ENCODE data around the gene HOOK2.

HOOK2 gene

DNA sequence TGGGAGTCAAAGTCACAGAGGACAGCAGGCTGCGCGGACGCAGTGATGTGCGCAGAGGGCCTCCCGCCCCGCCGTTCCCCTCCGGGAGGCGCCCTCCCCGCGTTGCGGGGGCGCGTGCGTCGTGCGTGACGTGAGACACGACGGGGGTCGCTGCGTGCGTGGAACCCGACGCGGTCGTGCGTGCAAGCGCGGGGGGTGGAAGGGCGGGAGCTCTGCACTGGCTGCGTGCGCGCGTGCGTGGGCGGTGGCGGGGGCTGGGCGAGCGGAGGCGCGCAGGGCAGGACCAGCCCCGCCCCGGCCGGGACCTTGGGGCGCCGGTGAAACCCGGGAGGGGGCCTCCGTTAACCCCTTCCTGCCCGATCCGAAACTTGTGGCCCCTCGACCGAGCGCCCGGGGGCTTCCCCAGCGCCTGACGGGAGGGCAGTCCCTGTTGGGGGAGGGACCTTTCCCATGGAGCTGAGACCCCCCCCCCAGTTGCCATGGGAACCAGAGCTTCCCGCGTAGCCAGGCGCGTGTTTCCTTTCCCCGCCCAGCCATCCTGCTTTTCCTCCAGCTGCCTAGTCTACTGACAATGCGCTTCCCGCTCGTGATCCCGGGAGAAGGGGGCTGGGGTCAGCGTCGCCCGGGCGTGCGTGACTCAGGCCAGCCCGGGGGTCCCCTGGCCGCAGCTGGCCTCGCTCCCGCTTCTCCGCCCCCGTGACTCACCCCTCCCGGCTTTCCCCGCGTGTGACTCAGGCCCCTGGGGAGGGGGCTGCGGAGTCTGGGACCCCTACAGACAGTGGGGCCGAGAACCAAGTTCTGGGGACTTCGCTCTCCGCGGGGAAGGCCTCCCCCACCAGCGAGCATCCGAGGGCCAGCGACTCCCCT is 7.3 kb upstream of the HOOK2 start:
- DNase-seq = no peak

DNA sequence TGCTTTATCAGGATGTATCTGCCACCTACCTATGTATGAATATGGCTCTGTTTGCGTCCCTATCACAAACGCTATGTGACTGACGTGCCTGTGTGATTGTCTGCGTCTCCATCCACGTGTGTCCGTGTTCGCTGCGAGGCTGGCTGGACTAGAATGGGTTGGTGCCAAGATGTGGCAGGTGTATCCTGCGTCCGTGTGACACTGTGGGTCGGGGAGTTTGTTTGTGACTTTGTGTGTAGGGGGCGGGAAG is 6.7 kb upstream of the HOOK2 start:
- no peak for DNase-seq

DNA sequence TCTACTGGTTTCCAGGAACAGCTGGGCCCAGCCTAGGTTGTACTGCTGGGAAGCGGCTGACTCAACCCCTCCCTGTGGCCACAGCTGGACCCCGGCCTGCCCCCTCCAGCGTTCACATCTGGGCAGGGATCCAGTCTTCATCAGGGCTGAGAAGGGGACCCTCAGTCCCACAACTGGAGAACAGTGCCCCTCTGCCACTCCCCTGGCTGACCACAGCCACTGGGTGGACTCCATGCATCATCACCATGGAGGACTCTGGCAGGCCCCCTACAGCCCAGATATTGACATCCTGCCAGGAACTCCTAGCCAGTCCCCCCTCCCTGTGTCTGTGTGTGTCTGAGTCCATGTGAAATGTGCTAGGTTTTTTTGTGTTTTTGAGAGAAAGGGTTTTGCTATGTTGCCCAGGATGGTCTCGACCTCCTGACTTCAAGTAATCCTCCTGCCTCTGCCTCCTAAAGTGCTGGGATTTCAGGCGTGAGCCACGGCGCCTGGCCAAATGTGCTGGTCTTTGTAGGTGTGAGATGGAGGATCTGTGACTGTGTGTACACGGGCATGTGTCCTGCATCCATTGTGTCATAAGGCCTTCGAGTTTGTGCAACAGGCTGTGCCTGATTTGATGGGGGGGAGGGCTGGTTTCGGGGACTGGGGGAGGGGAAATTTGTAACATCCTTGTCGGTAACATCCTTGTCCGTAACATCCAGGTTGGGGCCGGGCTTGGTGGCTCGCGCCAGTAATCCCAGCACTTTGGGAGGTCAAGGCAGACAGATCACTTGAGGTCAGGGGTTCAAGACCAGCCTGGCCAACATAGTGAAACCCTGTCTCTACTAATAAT is 4.0 kb upstream of the HOOK2 start:
- no peak for DNase-seq

DNA sequence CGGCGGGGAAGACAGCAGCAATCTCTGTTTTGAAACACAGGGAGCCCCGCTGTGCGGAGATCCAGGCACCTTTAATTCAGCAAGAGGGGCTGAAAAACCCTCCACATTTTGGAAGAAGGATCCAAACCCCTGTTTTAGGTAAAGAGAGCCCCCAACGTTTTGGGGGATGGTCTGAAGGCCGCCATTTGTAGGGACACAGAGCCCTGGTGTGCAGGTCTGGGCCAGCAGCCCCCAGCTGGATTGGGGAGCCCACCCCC is 3.5 kb upstream of the HOOK2 start:
- DNase-seq = no peak

DNA sequence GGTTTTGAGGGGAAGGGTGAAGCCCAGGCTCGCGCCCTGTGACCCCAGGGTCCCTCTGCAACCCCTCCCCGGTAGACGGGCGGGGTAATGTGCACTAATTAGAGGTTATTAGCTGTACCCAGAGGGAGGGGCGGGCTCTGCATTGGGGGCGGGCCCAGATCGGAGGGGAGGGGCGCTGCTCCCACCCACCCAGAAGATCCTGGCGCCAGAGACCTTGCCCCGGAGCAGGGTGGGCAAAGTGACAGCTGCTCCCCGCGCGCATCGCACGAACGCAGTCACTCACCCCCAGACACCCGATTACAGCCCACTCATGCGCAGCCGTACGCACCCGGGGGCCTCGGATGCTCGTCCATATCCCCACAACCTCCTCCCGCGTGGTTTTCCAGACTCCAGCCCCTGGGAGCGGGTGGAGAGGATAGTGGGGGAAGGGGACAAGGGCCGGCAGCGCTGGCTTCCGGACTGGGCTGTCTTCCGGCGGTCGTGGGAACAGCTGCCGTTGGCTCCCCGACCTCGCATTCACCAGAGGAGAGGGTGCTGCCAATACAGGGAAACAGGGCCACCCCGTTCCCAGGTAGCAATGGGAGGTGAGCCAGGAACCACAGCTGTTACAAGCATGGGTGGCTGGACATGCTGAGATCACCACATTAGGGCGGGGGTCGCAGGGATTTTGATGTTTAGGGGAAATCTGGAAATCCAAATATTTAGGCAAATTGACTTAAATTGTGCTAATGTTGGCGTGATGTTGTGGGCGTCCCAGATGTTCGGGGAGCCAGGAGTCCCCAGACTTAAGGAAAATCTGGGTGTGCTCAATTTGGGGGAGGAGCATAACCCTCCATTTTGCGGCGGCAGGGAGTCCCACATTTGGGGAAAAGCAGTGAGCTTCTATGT is 2.9 kb upstream of the HOOK2 start:
- no peak for DNase-seq

DNA sequence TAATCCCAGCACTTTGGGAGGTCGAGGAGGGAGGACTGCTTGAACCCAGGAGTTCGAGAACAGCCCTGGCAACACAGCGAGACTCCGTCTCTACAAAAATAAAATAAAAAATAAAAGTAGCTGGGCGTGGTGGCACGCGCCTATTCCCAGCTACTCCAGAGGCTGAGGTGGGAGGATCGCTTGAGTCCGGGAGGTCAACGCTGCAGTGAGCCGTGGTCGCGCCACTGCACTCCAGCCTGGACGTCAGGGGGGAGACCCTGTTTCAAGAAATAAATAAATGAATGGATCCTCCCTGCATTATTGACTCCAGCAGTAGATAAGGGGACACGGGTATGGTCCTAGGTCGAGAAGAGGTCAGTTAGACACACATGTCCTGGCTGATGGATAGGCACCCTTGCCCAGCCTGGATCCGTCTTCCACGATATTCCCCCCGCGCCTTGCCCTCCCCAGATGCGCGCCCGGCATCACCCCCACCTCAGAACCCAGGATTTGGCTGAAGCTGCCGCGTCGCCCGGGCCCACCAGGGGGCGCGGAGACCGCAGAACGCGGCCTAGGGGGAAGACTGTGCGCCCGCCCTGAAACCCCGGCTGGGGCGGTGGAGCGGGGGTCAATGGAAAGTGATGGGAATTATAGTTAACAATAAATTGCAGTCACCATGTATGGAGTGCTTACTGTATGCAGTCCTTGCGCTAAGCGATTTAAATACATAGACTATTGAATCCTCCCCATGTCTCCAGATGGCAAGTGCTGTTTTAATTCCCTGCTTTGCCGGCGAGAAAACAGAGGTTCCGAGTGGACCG is 2.1 kb upstream of the HOOK2 start:
- DNase-seq = no peak

DNA sequence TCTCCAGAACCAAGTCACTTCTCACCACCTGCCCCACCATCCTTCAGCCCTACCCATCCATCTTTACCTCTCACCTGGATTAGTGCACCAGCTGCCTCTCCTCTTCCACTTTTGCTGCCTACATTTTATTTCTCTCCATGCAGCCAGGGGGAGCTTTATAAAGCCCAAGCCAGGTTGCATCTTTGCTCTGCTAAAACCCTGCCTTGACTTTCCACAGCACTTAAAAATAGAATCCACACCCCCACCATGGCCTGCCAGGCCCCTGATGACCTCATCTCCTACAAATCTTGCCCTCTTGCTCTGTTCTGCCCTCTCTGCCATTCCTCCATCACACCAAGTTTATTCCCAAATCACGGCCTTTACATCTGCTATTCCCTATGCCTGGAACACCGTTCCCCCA is 1.8 kb downstream of the HOOK2 start:
- no peak for DNase-seq

DNA sequence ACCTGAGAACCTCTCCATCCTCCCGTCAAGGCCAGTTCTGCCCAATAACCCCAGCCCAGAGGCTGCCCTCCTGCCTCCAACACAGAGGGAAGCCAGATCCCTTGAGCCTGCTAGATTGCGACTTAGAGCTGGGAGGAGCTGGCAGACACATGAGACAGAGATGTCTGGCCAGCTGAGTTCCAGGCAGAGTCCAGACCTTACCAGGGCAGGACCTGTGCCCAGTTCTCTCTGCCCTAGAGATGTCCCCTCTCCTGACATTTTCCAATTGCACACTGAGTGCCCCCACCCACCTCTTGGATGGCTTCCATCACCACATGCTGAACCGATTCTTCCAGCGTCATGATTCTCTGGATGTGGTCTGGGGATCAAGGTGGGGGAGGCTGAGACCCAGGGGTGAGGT is 3.0 kb downstream of the HOOK2 start:
- no peak for DNase-seq

DNA sequence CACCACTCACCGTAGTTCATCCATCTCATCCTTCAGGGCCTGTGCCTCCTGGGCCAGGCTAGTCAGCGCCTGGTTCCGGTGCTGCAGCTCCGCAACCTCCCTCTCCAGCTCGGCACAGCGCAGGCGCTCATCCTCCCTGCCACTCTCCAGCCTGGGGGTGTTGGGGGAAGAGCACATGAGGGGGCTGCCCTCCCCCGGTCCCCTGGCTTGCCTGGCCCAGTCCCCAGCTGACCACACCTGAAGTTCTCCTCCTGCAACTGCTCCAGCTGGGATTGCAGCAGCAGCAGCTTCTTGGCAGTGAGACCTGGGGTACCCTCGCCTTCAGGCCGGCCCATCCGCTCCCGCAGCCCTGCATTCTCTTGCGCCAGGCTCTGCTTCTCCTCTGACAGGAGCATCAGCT is 4.4 kb downstream of the HOOK2 start:
- DNase-seq = no peak

DNA sequence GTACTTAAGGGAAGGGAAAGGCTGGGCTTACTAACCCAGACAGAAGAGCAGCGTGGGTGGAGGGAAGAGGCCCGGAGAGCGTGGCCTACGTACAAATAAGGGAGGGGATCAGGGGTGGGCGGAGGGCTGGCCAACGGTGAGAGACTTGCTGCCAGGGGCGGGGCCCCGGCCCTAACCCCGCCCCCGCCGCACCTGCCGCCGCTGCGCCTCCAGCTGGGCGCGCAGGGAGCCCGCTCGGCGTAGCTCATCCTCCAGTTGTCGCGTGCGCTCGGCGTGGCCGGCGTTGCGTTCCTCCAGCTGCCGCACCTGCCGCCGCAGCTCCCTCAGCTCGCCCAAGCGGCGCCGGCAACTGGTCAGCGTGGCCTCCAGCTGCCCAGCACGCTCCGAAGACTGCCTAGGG is 5.7 kb downstream of the HOOK2 start:
- DNase-seq = no peak

DNA sequence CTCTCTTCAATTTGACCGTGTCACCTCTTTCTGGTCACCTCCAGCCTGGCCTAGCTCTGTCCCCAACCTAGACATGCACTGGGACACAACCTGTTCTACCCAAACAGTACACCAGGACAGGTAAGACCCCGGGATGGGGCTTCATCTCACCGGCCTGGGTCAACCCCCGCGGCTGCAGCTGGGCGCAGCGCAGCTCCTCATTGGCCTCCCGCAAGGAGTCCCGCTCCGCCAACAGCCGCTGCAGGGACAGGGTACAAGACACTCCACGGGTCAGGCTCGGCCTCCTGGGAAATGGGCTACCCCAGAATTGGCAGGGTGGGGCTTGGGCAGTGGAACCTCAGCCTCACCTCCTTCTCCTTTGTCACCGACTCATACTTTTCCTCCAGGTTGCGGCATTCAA is 7.7 kb downstream of the HOOK2 start:
- DNase-seq = no peak

DNA sequence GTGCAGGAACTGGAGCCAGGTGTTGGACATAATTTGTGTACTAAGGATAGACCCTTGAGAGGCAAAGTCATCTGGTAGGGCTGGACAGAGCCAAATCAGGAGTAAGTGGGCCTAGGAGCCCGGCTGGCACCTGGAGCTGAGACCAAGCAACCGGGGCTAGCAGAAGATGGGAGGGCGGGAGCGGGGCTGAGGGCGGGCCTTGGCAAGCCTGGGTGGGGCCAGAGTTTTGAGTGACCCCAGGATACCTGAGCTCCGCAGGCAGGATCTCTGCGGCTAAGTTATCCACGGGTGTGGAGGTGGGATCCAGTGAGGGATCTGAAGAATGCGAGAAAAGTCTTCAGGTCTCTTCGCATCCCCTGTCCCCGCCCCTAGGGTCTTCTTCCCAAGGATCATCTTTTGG is 8.2 kb downstream of the HOOK2 start:
- DNase-seq = no peak

DNA sequence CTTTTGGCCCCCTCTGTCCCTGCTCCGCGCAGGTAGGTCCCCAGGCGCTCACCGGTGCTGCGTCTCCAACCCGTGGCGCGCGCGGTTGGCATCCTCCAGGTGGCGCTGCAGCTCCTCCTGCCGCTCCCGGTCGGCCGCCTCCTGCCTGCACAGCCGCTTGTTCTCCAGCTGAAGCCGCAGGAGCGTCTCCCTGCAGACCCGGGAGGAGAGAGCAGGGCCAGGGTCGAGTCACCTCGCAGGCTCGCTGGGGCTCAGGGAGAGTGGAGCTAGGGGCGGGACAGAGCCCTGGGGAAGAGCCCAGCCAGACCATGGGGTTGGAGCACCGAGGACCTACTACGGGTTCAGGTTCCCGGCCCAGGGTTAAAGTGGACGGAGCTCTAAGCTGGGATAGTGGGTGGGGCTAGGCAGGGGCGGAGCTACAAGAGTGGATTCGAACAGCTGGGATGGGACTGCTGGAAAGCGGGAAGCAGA is 9.3 kb downstream of the HOOK2 start:
- no peak for DNase-seq

DNA sequence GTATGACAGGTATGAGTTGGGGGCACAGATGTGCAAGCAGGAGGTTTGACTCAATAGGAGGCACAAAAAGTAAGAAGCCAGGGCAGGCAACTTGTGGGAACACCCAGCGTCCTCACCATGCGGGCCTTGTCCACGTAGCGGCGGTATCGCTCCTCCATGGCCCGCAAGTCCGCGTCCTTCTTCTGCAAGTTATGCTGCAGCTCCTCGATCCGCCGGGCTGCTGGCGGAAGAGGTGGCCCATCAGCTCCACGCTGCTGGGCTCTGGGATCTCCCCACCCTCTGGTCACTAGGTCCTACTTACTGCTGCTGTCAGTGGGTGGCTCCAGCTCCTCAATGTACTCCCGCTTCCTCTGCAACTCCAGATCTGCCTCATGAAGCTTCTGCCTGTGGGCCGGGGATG is 10.7 kb downstream of the HOOK2 start:
- DNase-seq = no peak

DNA sequence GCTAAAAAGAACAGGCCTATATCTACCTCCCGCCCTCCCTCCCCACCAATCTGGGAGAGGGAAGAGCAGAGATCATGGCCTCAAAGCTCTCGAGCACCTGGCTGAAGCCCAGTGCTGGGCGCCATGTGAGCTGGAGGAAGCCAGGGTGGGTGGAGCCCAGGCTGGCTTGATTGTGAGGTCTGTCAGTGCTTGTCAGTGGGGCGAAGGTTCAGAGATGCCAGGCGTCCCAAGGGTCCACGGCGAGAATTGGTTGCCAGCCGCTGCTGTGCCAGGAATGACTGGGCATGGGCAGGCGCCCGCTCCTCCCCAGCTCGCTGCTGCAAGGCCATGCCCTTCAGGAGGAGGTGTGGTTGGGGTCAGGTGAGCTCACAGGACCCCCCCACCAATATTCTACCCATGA is 12.3 kb downstream of the HOOK2 start:
- no peak for DNase-seq

DNA sequence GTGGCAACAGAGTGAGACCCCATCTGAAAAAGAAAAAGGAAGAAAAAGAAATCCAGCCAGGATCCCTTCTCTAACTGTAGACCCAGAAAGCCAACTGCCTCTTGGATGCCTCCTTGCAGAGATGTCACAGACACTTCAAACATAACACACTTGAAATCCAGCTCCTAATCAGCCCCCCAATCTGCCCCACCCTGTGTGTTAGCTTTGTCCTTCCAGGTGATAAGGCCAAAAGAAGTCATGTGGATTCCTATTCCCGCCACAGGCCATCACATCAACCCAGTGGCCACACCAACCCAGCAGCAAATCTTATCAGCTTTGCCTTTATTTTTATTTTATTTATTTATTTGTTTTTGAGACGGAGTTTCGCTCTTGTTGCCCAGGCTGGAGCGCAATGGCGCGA is 15.7 kb downstream of the HOOK2 start:
- no peak for DNase-seq

DNA sequence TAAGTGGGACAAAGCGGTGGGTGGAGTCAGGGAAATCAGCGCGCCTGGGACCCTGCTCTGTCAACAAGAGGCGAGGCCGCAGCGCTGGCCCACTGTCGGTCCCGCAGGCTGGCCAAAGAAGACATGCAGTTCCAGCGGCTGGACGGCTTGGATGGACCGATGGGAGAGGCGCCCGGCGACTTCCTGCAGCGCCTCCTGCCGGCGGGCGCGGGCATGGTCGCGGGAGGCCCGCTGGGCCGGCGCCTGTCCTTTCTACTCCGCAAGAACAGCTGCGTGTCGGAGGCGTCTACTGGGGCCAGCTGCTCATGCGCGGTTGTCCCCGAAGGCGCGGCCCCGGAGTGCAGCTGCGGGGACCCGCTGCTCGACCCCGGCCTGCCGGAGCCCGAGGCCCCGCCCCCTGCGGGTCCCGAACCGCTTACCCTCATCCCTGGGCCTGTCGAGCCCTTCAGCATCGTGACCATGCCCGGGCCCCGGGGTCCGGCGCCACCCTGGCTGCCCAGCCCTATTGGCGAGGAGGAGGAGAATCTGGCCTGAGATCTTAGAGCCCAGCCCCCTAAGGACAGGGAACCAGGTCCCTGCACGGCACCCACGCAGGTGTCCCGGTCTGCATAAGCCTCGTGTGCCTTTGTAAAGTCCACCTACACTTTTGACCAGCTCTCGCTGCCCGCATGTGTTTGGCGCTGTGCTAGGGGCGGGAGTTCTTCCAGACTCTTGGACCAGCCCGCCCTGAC is 17.6 kb downstream of the HOOK2 start:
- DNase-seq = no peak

DNA sequence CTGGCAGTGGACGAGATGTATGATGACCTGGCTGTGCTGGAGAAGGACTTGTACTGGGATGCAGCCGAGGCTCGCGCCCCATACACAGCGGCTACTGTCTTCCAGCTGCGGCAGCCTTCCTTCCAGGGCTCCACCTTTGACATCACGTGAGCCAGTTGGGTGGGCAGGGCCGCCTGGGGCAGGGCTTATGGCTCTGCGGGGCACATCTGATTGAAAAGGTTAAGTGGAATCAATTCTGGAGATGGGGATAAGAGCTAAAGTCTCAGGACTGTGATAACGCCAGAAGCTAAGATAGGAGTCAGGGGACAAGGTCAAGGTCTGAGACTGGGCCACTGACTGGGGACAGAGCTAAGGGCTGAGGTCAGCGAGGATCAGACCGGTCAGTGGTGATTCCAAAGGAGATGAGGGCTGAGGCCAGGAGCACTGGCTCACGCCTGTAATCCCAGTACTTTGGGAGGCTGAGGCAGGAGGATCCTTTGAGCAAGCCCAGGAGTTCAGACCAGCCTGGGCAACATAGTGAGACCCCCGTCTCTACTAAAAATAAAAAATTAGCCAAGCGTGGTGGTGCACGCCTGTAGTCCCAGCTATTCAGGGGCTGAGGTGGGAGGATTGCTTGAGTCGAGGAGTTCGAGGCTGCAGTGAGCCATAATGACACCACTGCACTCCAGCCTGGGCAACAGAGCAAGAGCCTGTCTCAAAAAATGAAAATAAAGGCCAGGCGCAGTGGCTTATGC is 19.0 kb downstream of the HOOK2 start:
- DNase-seq = no peak

DNA sequence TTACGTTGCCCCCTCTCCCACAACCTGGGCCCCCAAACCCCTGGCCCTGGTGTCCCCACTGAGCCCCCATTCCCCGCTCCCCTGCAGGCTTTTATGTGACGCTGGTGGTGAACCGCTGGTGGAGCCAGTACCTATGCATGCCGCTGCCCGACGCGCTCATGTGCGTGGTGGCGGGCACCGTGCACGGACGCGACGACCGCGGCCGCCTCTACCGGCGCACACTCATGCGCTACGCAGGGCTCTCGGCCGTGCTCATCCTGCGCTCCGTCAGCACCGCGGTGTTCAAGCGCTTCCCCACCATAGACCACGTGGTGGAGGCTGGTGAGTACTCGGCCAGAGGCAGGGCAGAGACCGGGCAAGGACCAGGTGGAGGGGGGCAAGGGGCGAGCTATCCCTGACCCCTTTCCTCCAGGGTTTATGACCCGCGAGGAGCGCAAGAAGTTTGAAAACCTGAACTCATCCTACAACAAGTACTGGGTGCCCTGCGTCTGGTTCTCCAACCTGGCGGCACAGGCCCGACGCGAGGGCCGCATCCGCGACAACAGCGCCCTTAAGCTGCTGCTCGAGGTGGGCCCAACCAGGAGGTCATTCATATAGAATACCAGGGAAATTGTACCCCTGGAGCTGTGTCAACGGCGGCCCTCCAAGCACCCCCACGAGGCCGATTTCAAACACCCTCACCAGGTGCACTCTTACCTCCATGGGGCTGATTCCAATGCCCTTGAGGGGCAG is 20.7 kb downstream of the HOOK2 start:
- no peak for DNase-seq

DNA sequence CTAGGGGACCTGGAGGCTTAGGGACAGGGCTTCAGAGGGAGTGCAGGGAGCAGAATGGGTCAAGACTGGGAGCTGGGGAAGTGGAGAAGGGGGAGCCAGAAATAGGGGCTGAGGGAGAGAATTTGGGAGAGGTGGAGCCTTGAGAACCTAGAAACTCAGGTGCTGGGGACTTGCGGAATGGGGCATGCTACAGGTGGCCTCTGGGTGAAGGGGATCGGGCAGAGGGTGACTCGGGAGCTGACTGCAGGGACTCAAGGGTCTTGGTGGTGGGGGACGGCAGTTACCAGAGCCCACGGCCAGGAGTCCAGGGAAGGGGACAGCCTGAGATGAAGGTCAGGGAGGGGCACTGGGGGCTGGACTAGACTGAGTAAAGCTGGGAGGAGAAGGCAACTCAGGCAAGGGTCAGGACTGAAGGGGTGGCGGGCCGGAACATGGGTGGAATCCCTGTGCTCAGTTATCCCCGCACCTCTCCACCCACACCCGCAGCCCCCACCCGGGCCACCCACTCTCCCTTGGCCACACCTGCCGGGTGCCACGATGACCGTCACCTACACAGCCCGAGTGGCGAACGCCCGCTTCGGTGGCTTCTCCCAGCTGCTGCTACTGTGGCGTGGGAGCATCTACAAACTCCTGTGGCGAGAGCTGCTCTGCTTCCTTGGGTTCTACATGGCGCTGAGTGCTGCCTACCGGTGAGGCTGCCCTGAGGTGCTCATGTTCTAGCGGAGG is 23.1 kb downstream of the HOOK2 start:
- no peak for DNase-seq
